Motor neuron (in vitro differentiated cells): ENCODE results near the gene OR6V1. TPM values are rescaled to one million over a fixed set of nuclear protein-coding genes. Genes with fewer than 3 reads are reported as not detected.
"Not testable (repeated sequence)": the region's sequence is repeated elsewhere in the genome, so short reads cannot be mapped to it uniquely, and the experiment has no call there.

Experiments
- ATAC-seq, 8 experiments: fragments of 200-7000 bp; cut with Tn5 transposase; replicated peaks in 6 of 8; 2 replicates each; pipeline ENCODE4 v1.8.0; 2021; ENCODE audit warnings: mild to moderate bottlenecking in 8 of 8, moderate library complexity in 8 of 8
- H3K27ac ChIP-seq, 2 donors: fragments of 250-450 bp; sonication (Bioruptor Pico); 2 replicates each; pipeline ENCODE4 v1.9.0; 2021; ENCODE audit warnings: antibody characterized with exemption in 2 of 2, mild to moderate bottlenecking in 2 of 2, moderate library complexity in 1 of 2
- H3K4me1 ChIP-seq, 2 donors: fragments of 250-450 bp; sonication (Bioruptor Pico); replicated peaks in 1 of 2; 2 replicates each; pipeline ENCODE4 v1.6.1; 2021; ENCODE audit warnings: antibody characterized with exemption in 2 of 2, mild to moderate bottlenecking in 2 of 2, moderate library complexity in 1 of 2
- H3K4me3 ChIP-seq, 5 donors: fragments of 250-450 bp; sonication (Bioruptor Pico); 2 replicates each; pipeline ENCODE4 v1.9.0; 2021; ENCODE audit warnings: antibody characterized with exemption in 5 of 5, mild to moderate bottlenecking in 5 of 5, moderate library complexity in 4 of 5
- WGBS, 10 experiments: fragments of 450-650 bp; shearing (Covaris generic); methylation state at CpG; one replicate each; pipeline ENCODE4 v1.0.0; 2022; 5-methylcytosine and 5-hydroxymethylcytosine counted together
- in situ Hi-C, 9 experiments: fragments of 400-800 bp; cut with MboI; loops; one replicate each; pipeline ENCODE4 v1.15.0; 2021; ENCODE audit warnings: low sequenced_read_pairs in 9 of 9, low pct_unique_long_range_greater_than_20kb in 2 of 9; ENCODE audit not compliant: unreplicated experiment in 9 of 9
- total RNA-seq, 8 experiments: library from RNA; unstranded; fragments of 300-600 nt; gene quantifications; 2 replicates each; pipeline versions ENCODE4 v1.2.3 to v1.2.4, GENCODE V29; 2022

The OR6V1 gene
- total RNA-seq, 8 experiments from 2014 or later = 0.27 to 0.85 (median 0.29) TPM; not detected in 5

DNA sequence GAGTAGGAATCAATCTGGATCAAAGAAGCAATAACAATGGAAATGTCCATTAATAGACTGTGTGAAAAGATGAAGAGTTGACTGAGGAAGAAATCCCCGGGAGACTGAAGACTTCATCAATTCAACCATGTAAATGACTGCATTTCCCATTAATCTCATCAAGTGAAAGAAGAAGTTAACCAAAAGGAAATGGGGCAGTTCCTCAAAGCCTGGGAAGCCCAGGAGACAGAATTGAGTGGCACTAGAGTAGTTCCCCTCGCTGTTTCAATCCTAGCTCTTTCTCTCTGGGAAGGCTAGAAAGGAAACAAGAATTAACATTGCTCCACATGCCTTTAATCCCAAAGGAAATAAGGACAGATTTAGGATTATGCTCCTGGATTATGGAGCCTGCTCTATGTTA lies 4.8 kb upstream of the OR6V1 start:
- in situ Hi-C loops = no loop called here
- Histone ChIP-seq H3K4me1 (peaks cover 0 to 11% of the 10 kb centered on the region in 2 donors), H3K4me3 (no peak overlapping the region), H3K27ac (no peak overlapping the region)
- 0 to 65% (median 36%) methylated on average over 1 to 2 of the region's 2 CpGs; no CpG with 5 or more reads in 4 of the 10 experiments for WGBS, 10 experiments
- no peak for ATAC-seq

DNA sequence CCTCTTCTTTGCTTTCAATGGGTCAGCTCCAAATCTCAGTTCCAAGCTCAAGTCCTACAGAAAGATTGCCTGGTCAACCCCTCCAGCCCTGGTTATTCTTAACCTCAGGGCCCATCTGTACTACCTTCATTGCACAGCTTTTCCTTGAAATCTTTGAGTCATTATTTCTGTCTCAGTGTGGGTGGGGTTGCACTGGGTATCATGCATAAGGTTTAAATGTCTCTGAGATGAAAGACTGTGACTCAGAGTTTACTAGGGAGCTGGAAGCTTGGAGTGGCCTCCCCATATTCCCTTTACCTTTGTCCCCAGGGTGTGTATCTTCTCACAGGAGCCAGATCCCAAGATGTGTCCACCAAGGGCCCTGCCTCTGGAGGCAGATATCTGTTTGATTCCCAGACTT lies 3.3 kb upstream of the OR6V1 start:
- in situ Hi-C loops = no loop called here
- Histone ChIP-seq H3K4me1 (no peaks in the 10 kb centered on the region), H3K4me3 (no peak overlapping the region), H3K27ac (no peak overlapping the region)
- peak in 2 of 8 experiments; percentile 94 to 96 for ATAC-seq

DNA sequence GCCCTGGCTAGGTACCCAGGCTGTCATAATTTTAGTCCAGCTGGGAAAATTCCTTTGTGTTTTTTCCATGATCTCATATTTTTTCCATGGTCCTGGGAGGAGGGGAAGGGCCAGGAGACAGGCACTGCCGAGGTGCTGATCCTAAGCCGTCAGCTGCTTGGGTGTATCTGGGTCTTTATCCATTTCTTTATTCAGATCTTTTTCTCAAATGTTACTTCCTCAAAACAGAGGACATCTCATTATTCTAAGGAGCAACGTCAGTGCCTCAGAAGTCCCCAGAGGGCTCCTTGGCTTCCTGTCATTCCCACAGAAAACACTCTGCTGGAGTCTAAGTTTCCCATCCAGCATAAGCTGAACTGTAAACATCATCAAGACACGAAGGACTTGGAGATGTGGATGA lies 2.8 kb upstream of the OR6V1 start:
- ATAC-seq = peak in 2 of 8 experiments; percentile 7 to 14
- WGBS, 10 experiments = 0 to 94% (median 70%) methylated on average over 1 to 4 of the region's 4 CpGs; no CpG with 5 or more reads in 3 of the 10 experiments
- Histone ChIP-seq H3K4me1 (no peaks in the 10 kb centered on the region), H3K4me3 (no peak overlapping the region), H3K27ac (no peak overlapping the region)
- in situ Hi-C loops = no loop called here

DNA sequence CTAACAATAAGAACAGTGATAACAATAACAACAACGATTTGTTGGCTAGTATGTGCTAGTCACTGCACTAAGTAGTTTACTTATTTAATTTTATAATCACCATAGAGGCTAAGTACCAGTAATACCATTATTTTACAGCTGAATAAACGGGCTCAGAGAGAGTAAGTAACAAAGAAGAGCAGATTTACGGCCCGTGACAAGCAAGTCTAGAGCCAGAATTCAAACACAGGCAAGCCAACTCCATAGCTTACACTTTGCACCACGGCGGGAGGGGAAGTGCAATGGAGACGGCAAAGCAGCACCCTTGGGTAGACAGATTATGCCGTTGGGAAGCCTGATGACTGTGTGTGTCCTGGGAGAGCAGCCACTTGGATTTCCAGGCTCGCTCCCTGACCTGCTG lies 1.2 kb upstream of the OR6V1 start:
- Histone ChIP-seq H3K27ac (no peak overlapping the region), H3K4me3 (no peak overlapping the region), H3K4me1 (no peaks in the 10 kb centered on the region)
- WGBS, 10 experiments = 0 to 71% (median 29%) methylated on average over 1 to 7 of the region's 9 CpGs
- ATAC-seq = no peak
- in situ Hi-C loops = no loop called here

DNA sequence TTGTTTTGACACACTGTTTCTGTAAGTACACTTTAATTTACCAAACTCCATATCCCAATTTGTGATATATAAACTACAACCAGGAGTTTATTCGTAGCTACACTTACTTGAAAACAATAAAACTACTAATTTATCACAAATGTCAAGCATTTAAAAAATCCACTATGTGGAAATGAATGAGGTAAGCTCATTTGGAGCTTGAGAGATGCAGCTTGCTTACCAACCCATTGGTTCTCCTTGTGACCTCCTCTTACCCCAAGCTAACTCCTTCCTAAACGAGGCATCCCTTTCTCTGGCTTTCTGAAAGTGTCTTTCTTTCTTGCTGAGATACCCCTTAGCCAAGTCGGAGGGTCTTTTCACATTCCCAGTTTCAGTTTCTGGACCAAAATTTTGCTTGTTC lies 2.5 kb downstream of the OR6V1 start:
- in situ Hi-C loops = no loop called here
- 0 to 81% (median 50%) methylated on average over 1 to 3 of the region's 3 CpGs for WGBS, 10 experiments

DNA sequence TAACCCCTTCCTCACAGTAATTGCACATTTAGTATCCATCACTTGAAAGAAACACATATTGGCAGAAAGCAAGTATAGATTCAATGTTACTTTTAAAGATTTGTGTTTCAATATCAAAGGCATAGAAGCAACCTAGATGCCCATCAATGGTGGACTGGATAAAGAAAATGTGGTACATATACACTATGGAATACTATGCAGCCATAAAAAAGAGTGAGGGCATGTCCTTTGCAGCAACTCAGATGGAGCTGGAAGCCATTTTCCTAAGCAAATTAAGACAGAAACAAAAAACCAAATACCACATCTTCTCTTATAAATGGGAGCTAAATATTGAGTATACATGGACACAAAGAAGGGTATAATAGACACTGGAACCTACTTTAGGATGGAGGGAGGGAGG lies 3.6 kb downstream of the OR6V1 start:
- no peak for ATAC-seq
- in situ Hi-C loops = no loop called here
- no peak overlapping the region for H3K27ac ChIP-seq
- no peak overlapping the region for H3K4me3 ChIP-seq
- no peaks in the 10 kb centered on the region for H3K4me1 ChIP-seq

More for the DNA sequence above, 2.5 kb downstream of the OR6V1 start:
- ATAC-seq = no peak
- Histone ChIP-seq H3K27ac (no peak overlapping the region), H3K4me3 (no peak overlapping the region), H3K4me1 (no peaks in the 10 kb centered on the region)

DNA sequence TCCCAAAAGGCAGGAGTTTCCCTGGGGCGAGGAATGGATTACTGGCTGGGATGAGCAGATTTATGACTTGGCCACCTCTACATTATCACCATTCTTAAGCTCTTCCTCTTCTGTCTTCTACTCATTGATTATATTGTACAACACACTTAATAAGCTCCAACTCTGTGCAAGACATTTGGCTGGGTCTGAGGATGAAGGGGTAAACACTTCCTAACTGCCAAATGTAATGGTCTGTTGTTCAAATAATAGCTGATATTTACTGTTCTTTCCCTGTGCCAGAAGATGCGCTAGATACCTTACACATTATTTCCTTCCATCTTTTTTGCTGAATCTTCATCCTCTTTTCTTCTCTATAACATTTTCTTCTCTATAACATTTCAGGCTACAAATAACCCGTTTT lies 11.6 kb downstream of the OR6V1 start:
- WGBS, 10 experiments = 0 to 100% (median 50%) methylated on average over 1 to 3 of the region's 3 CpGs

DNA sequence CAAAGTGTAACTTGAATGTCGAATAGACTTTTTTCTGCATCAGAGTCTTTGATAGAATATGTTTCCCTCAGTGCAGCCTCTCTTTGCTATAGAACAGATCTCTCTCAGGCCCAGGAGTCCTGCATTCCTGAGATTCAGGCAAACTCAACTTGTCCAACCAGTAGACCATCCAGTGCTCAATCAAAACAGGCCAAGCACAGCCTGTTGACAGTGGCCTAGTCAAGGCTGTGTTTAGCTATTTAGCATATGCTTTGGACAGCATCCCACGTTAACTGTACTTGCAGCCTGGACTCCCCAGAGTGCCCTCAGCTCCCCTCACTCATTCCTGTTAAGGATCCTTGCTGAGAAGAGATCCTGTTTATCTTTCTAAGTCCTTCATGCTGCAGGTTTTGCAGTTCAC lies 16.3 kb downstream of the OR6V1 start:
- no peaks in the 10 kb centered on the region for H3K4me1 ChIP-seq
- in situ Hi-C loops = no loop called here
- no peak overlapping the region for H3K4me3 ChIP-seq
- ATAC-seq = no peak
- WGBS, 10 experiments = 0 to 100% (median 60%) methylated on average over 1 to 2 of the region's 2 CpGs; no CpG with 5 or more reads in 1 of the 10 experiments
- no peak overlapping the region for H3K27ac ChIP-seq

More for the DNA sequence above, 11.6 kb downstream of the OR6V1 start:
- in situ Hi-C loops = no loop called here
- Histone ChIP-seq H3K27ac (no peak overlapping the region), H3K4me1 (no peaks in the 10 kb centered on the region), H3K4me3 (no peak overlapping the region)
- ATAC-seq = no peak

DNA sequence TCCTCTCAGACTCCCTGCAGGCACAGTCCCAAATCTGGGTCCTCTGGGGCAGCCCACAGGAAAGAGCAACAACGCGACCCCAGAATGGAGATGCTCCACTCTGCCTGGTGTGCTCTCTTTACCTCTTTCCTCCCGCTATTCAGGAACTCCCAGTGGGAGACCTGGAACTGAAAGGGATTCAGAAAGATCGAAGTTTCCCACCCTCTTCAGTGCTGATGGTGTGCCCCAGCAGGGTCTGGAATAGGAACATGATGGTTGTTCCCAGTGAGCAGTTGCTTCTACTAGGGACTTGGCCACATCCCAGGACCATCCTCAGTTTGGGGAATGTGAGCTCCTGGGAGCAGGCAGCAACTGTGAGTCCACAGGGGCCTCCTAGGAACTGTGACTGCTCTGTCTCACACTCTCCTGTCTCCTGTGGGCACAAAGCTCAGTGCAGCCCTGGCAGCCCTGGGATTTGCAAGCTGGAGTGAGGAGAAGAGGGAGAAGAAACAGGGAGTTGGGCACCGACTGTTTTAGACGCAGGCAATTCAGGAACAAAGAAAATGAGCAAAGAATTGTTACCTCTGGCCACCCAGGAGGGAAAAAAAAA lies 17.9 kb downstream of the OR6V1 start:
- in situ Hi-C loops = no loop called here
- WGBS, 10 experiments = 0 to 80% (median 54%) methylated on average over 1 to 5 of the region's 6 CpGs; no CpG with 5 or more reads in 3 of the 10 experiments

DNA sequence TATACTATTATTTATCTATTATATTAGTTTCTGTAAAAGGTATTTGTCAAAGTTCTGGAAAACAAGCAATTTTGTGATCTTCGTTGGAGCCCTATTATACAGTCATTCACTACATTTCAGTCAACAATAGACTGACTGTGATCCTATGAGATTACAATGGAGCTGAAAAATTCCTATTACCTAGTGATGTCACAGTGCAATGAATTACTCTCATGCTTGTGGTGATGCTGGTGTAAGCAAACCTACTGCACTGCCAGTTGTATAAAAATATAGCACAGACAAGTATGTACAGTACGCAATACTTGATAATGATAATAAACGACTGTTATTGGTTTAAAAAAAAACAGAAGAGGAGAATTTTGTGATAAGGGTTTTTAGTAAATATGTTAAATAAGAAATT lies 21.4 kb downstream of the OR6V1 start:
- 0 to 86% (median 67%) methylated on average over 1 to 3 of the region's 3 CpGs for WGBS, 10 experiments
- Histone ChIP-seq H3K4me1 (no peaks in the 10 kb centered on the region), H3K27ac (no peak overlapping the region), H3K4me3 (no peak overlapping the region)
- in situ Hi-C loops = no loop called here
- ATAC-seq = no peak

More for the DNA sequence above, 17.9 kb downstream of the OR6V1 start:
- no peaks in the 10 kb centered on the region for H3K4me1 ChIP-seq
- peak in 1 of 8 experiments; percentile 54 for ATAC-seq
- H3K27ac ChIP-seq = no peak overlapping the region
- H3K4me3 ChIP-seq = no peak overlapping the region

DNA sequence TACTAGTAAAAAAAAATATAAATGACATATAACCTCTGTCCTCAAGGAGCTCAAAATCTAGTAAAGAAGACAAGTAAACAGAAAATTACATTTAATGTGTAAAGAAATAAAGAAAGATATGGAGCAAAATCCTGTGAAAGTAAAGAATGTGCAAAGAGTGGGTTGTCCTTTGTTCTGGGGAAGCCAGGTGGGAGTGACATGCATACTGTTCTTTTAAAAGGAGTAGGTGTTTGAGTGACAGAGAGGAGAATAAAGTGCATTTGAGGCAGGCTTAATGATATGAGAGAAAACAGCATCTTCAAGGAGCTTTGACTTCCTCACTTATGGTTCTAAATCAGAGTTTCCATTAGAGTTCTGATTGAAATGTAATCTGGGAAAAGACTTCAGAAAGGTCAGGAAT lies 22.0 kb downstream of the OR6V1 start:
- Histone ChIP-seq H3K27ac (no peak overlapping the region), H3K4me3 (no peak overlapping the region), H3K4me1 (no peaks in the 10 kb centered on the region)
- ATAC-seq = no peak
- in situ Hi-C loops = no loop called here

DNA sequence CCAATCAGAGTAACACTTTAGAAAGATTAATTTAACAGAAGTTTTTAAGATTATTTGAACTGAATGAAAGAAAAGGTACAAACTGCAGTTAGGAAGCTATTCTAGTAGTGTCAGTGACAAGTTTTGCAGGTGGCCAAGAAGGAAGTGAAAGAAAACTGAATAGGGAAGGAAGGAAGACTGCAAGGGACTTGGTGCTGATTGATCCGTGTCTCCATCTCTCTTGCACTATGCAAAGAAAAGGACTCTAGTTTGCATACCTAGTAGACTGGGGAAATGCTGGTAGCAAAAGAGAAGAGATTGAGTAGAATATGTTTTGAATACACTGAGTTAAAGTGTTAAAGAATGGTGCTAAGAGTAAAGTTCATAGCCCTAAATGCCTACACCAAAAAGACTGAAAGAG lies 33.0 kb downstream of the OR6V1 start:
- Histone ChIP-seq H3K27ac (no peak overlapping the region), H3K4me1 (no peaks in the 10 kb centered on the region), H3K4me3 (no peak overlapping the region)
- no peak for ATAC-seq
- 0 to 86% (median 57%) methylated on average over 1 of the region's 1 CpG; no CpG with 5 or more reads in 1 of the 10 experiments for WGBS, 10 experiments
- in situ Hi-C loops = no loop called here

DNA sequence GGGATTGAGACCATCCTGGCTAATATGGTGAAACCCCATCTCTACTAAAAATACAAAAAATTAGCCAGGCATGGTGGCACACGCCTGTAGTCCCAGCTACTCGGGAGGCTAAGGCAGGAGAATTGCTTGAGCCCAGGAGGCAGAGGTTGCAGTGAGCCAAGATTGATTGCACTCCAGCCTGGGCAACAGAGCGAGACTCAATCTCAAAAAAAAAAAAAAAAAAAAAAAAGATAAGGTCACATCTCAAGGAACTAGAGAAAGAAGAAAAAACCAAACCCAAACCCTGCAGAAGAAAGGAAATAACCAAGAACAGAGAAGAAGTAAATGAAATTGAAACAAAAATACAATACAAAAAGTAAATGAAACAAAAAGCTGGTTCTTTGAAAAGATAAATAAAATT lies 33.5 kb downstream of the OR6V1 start:
- 0 to 92% (median 46%) methylated on average over 2 to 3 of the region's 3 CpGs; no CpG with 5 or more reads in 4 of the 10 experiments for WGBS, 10 experiments
- H3K4me1 ChIP-seq, H3K27ac ChIP-seq, H3K4me3 ChIP-seq, in situ Hi-C loops, ATAC-seq: not testable (repeated sequence)

DNA sequence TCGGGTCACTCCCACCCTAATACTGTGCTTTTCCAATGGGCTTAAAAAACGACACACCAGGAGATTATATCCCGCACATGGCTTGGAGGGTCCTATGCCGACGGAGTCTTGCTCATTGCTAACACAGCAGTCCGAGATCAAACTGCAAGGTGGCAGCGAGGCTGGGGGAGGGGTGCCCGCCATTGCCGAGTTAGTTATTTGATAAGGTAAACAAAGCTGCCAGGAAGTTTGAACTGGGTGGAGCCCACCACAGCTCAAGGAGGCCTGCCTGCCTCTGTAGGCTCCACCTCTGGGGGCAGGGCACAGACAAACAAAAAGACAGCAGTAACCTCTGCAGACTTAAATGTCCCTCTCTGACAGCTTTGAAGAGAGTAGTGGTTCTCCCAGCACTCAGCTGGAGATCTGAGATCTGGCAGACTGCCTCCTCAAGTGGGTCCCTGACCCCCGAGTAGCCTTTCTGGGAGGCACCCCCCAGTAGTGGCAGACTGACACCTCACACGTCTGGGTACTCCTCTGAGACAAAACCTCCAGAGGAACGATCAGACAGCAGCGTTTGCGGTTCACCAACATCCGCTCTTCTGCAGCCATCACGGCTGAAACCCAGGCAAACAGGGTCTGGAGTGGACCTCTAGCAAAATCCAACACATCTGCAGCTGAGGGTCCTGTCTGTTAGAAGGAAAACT lies 36.5 kb downstream of the OR6V1 start:
- in situ Hi-C loops, H3K4me1 ChIP-seq, H3K27ac ChIP-seq, ATAC-seq, H3K4me3 ChIP-seq: not testable (repeated sequence)
- 33 to 97% (median 64%) methylated on average over 3 to 8 of the region's 16 CpGs; no CpG with 5 or more reads in 6 of the 10 experiments for whole genome bisulfite sequencing, 10 experiments
